GM10847 (cell line): ENCODE results near the gene STIM1.

ENCODE experiments used
- POLR2A ChIP-seq: IDR thresholded peaks from 2 replicates; pipeline ENCODE4 v1.6.1; 2011; ENCODE audit not compliant: insufficient read length; ENCODE audit errors: extremely low read depth

STIM1 gene

DNA sequence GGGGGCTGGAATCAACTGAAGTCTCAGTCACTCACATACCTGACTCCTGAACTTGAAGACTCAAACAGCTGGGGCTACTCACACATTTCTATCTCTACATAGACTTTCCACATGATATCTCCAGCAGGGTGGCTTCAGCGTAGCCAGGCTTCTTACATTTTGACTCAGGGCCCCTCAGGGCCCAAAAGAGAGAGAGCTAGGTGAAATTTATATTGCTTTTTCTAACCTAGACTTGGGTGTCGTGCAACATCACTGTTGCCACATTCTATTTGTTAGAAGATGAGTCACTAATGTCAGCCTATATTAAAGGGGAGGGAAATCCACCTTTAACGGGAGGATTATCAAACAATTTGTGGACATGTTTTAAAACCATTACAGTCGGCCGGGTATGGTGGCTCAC is 167.2 kb downstream of the STIM1 start:
- no peak for TF ChIP-seq POLR2A

DNA sequence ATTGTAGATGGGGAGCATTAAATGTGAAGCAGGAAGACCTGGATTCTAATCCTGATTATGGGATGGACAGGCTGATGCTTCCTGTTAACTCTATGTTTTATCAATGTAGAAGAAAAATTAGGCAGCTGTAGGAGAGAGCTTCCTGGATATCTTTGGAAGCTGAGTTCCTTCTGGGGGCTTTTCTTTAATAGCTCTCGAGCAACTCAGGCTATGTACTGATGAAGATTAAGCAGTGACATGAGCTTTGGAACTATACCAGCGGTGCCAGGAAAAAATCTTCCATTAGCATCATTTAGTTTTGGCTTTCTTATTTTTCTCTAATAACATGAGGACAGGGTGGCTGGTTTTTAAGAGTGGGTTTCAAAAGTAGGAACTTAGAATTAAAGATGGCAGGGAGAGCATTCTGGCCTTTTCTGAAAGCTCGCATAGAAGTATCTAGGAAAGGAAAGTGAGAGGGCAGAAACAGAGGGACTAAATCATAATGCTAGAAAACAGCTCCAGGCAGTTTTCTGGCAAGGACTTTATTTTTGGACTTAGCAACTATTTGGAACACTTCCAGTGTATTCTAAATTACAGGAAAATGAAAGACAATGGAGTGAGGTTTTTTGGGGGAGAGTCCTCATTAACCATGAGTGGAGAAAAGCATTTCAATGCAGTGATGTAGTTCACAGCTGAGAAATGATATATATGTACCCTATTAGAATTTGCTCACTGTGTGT is 169.9 kb downstream of the STIM1 start:
- no peak for TF ChIP-seq POLR2A

DNA sequence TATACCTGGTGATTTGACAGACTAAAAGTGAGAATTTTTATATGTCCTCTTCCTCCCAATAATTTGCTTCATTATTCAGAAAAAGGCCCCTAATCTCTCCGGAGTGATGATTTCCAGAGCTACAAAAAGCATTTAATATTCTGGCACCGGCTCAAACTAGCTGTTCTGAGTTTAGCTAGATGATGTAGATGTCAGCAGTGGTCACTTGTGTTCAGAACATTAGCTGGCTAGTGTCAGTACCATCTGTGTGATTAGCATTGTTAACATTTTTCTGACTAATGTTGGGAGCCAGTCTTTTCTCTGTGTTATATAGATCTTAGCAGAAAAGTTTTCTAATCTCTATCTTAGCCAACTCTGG is 170.5 kb downstream of the STIM1 start:
- no peak for TF ChIP-seq POLR2A

GRCh38 chr11:4026389-4026788 is 170.9 kb downstream of the STIM1 start:
- no peak for TF ChIP-seq POLR2A

GRCh38 chr11:4027746-4028145 is 172.3 kb downstream of the STIM1 start:
- no peak for TF ChIP-seq POLR2A

DNA sequence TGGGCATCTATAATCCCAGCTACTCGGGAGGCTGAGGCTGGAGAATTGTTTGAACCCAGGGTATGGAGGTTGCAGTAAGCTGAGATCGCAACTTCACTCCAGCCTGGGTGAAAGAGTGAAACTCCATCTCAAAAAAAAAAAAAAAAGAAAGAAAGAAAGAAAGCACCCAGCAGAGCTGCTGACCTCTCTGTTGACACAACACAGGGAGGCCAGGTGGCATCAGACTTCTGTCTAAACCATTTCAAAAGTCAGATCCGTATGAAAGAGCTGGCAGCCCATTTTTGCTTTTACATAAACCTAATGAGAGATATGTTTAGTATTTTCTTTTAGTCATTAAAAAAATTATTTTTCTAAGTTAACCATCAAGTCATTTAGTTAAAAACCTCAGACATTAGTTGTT is 174.7 kb downstream of the STIM1 start:
- TF ChIP-seq POLR2A = no peak

- TF ChIP-seq POLR2A = no peak
Observed at GRCh38 chr11:4032097-4032496, 176.6 kb downstream of the STIM1 start.

DNA sequence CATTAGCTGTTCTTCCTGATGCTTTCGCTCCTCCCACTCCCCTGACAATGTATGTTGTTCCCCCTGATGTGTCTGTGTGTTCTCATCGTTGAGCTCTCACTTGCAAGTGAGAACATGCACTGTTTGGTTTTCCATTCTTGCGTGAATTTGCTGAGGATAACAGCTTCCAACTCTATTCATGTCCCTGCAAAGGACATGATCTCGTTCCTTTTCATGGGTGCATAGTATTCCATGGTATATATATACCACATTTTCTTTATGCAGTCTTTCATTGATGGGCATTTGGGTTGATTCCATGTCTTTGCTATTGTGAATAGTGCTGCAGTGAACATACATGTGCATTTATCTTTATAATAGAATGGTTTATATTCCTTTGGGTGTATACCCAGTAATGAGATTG is 180.5 kb downstream of the STIM1 start:
- no peak for TF ChIP-seq POLR2A

- TF ChIP-seq POLR2A = no peak
Observed at GRCh38 chr11:4039011-4039410, 183.5 kb downstream of the STIM1 start.

GRCh38 chr11:4040461-4040860 is 185.0 kb downstream of the STIM1 start:
- TF ChIP-seq POLR2A = no peak

DNA sequence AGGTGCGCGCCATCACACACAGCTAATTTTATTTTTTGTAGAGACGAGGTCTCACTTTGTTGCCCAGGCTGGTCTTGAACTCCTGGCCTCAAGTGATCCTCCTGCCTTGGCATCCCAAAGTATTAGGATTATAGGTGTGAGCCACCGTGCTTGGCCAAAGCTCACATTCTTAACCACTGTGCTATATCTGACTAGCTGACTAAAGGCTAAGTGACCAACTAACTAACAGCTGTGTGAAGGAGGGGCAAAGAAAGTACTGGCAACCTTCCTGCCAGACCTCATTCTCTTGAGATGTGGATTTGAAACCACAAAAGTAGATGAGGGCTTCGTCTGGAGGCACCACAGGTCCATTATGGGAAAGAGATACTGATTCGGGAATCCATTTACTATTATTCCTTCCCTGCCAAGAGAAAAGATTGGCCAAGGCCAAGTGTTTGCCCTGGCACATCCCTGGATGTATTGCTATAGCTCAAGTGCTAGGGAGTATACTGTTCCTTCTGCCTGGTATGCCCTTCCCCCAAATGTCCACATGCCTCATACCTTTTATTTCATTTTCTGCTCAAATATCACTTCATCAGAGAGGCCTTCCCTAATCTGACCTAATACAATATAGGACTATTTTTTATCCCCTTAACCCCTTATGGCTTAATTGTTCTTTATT is 186.4 kb downstream of the STIM1 start:
- no peak for TF ChIP-seq POLR2A

GRCh38 chr11:4044976-4045646 is 189.6 kb downstream of the STIM1 start:
- no peak for TF ChIP-seq POLR2A

DNA sequence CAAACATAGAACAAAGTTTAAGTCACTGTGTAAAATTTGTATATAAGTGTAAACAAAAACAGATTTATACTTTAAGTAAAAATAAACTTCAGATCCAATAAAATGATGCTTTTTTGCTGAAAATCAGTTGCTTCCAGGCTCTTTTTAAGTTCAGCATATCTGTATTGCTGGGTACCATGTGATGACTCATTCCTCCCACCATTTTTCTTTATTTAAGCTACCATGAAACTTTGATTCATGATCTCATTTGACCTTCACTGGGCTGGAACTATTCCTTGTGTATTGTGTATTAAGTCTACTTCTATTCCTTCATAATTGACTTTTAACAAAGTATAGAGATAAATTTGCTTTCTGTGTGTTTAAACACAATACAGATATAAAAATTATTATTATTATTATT is 192.9 kb downstream of the STIM1 start:
- TF ChIP-seq POLR2A = no peak

DNA sequence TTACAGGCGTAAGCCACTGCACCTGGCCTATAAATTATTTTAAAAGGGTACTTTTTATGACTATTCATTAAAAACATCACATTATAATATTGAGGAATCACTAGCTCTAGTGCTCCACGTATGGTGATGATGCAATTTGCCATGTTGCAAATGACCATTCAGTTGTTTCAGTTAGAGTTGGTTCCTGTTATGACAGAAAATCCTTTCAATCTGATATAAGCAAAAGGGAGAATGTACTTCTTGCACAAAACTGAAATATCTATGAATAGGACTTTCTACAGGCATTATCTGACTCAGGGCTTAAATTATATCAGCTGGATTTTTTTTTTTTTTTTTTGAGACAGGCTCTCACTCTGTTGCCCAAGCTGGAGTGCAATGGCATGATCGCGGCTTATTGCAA is 193.5 kb downstream of the STIM1 start:
- no peak for TF ChIP-seq POLR2A

DNA sequence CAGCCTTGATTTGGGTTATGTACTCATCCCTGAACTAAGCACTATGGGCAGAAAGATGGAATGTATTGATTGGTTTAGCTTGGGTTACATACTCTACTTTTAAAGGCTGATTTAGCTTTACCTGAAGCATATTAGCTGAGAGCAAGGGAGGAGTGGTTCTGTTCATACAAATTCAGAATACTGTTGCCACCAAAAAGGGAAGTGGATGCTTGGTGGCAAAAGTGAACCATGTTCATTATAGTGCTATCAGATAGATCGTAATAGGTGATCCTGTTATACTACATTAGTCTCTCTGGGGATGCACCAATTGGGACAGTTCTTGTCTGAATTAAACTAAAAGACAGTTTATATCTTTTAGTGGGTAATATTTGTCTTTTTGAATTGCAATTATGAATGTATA is 194.7 kb downstream of the STIM1 start:
- no peak for TF ChIP-seq POLR2A

DNA sequence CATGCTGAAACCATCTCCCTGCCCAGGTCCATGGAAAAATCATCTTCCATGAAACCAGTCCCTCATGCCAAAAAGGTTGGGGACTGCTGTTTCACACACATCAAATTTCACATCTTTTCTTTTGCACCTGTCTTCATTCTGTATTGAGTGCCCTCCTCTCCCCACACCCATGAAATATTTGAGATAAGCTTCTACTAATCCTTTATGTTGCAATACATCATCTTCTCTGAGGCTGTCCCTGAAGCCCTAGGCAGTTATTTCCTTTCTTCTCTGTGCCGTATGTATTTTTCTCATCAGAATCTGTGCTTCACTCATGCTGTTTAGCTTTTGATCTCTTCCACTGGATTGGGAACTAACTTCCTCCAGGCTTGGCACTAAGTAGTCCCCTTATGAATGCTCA is 199.2 kb downstream of the STIM1 start:
- no peak for TF ChIP-seq POLR2A
